Panc1 (cell line): ENCODE results near the gene BPTF.

ENCODE experiments used
- CTCF ChIP-seq: fragments of 450-650 bp; IDR thresholded peaks from 2 replicates; pipeline ENCODE4 v1.5.1; 2017; ENCODE audit warnings: mild to moderate bottlenecking
- POLR2AphosphoS5 ChIP-seq: IDR thresholded peaks from 2 replicates; pipeline ENCODE4 v1.6.1; 2012; ENCODE audit warnings: mild to moderate bottlenecking, low read depth, low read length, moderate library complexity
- REST ChIP-seq, 2 experiments: IDR thresholded peaks; 2 replicates each; pipeline ENCODE4 v1.6.1; 2011 to 2012; ENCODE audit warnings: low read depth in 2 of 2, control low read depth in 1 of 2, low read length in 1 of 2, mild to moderate bottlenecking in 1 of 2, moderate library complexity in 1 of 2; ENCODE audit not compliant: insufficient read depth in 1 of 2
- SIN3A ChIP-seq: IDR thresholded peaks from 2 replicates; pipeline ENCODE4 v1.6.1; 2012; ENCODE audit warnings: low read depth, mild to moderate bottlenecking, low read length, moderate library complexity, borderline replicate concordance; ENCODE audit not compliant: insufficient read depth
- TCF7L2 ChIP-seq: IDR thresholded peaks from 2 replicates; pipeline ENCODE4 v1.6.1; 2011; ENCODE audit warnings: mild to moderate bottlenecking, low read depth, low read length, inconsistent platforms

GRCh38 chr17:67834634-67835033 lies 9.3 kb downstream of the BPTF start:
- no peak for TF ChIP-seq CTCF
- no peak for TF ChIP-seq REST (IDR thresholded peaks at IDR 0.05; ENCODE audit: insufficient read depth in 1 of 2, low read depth in 2 of 2, low read length in 1 of 2)
- TF ChIP-seq POLR2AphosphoS5, result no peak
- no peak for TF ChIP-seq TCF7L2
- TF ChIP-seq SIN3A, result no peak
